ENCODE measurements around the gene EPB41L3.

The EPB41L3 gene

GRCh38 chr18:5558851-5559250 lies 15.1 kb upstream of the EPB41L3 start:
- H3K4me3 ChIP-seq (ENCODE audit: extremely low read depth, insufficient read depth, low read length, poor library complexity, severe bottlenecking) = no peak overlapping the region
- no CpG with 5 or more reads among the region's 1 CpG for WGBS, 2 experiments (ENCODE audit: insufficient coverage in 2 of 2)
- no peaks in the 10 kb centered on the region for H3K36me3 ChIP-seq (ENCODE audit: control insufficient read depth, insufficient read depth, low read length)
- H3K27ac ChIP-seq (ENCODE audit: low read depth, low read length, severe bottlenecking) = no peak overlapping the region
- H3K9me3 ChIP-seq (ENCODE audit: control insufficient read depth, low read length) = no peaks in the 10 kb centered on the region
- H3K4me1 ChIP-seq (ENCODE audit: control insufficient read depth, insufficient read depth, low read length, poor library complexity, severe bottlenecking) = no peaks in the 10 kb centered on the region

GRCh38 chr18:5556310-5556974 lies 12.6 kb upstream of the EPB41L3 start:
- Histone ChIP-seq H3K4me3 (ENCODE audit: extremely low read depth, insufficient read depth, low read length, poor library complexity, severe bottlenecking) (no peak overlapping the region), H3K27ac (ENCODE audit: low read depth, low read length, severe bottlenecking) (no peak overlapping the region), H3K9me3 (ENCODE audit: control insufficient read depth, low read length) (no peaks in the 10 kb centered on the region), H3K4me1 (ENCODE audit: control insufficient read depth, insufficient read depth, low read length, poor library complexity, severe bottlenecking) (no peaks in the 10 kb centered on the region), H3K36me3 (ENCODE audit: control insufficient read depth, insufficient read depth, low read length) (no peaks in the 10 kb centered on the region)
- WGBS, 2 experiments (ENCODE audit: insufficient coverage in 2 of 2) = 95 to 97% methylated on average over 4 to 5 of the region's 8 CpGs

GRCh38 chr18:5554629-5555028 lies 10.8 kb upstream of the EPB41L3 start:
- WGBS, 2 experiments (ENCODE audit: insufficient coverage in 2 of 2) = 94% methylated on average over 4 of the region's 4 CpGs; no CpG with 5 or more reads in 1 of the 2 experiments
- H3K9me3 ChIP-seq (ENCODE audit: control insufficient read depth, low read length) = no peaks in the 10 kb centered on the region
- no peaks in the 10 kb centered on the region for H3K4me1 ChIP-seq (ENCODE audit: control insufficient read depth, insufficient read depth, low read length, poor library complexity, severe bottlenecking)
- H3K4me3 ChIP-seq (ENCODE audit: extremely low read depth, insufficient read depth, low read length, poor library complexity, severe bottlenecking) = no peak overlapping the region
- no peaks in the 10 kb centered on the region for H3K36me3 ChIP-seq (ENCODE audit: control insufficient read depth, insufficient read depth, low read length)
- no peak overlapping the region for H3K27ac ChIP-seq (ENCODE audit: low read depth, low read length, severe bottlenecking)

- H3K27ac ChIP-seq (ENCODE audit: low read depth, low read length, severe bottlenecking) = no peak overlapping the region
- no peak overlapping the region for H3K4me3 ChIP-seq (ENCODE audit: extremely low read depth, insufficient read depth, low read length, poor library complexity, severe bottlenecking)
- no peaks in the 10 kb centered on the region for H3K36me3 ChIP-seq (ENCODE audit: control insufficient read depth, insufficient read depth, low read length)
- WGBS, 2 experiments (ENCODE audit: insufficient coverage in 2 of 2) = 8% methylated on average over 2 of the region's 3 CpGs; no CpG with 5 or more reads in 1 of the 2 experiments
- H3K9me3 ChIP-seq (ENCODE audit: control insufficient read depth, low read length) = no peaks in the 10 kb centered on the region
- peaks cover 3% of the 10 kb centered on the region for H3K4me1 ChIP-seq (ENCODE audit: control insufficient read depth, insufficient read depth, low read length, poor library complexity, severe bottlenecking)
These were observed 2.9 kb upstream of the EPB41L3 start for GRCh38 chr18:5546660-5547059.

- Histone ChIP-seq H3K27ac (ENCODE audit: low read depth, low read length, severe bottlenecking) (no peak overlapping the region), H3K4me1 (ENCODE audit: control insufficient read depth, insufficient read depth, low read length, poor library complexity, severe bottlenecking) (peaks cover 7% of the 10 kb centered on the region), H3K36me3 (ENCODE audit: control insufficient read depth, insufficient read depth, low read length) (no peaks in the 10 kb centered on the region), H3K4me3 (ENCODE audit: extremely low read depth, insufficient read depth, low read length, poor library complexity, severe bottlenecking) (peak overlapping the region; percentile 61), H3K9me3 (ENCODE audit: control insufficient read depth, low read length) (no peaks in the 10 kb centered on the region)
- 0% methylated on average over 42 to 53 of the region's 84 CpGs for WGBS, 2 experiments (ENCODE audit: insufficient coverage in 2 of 2)
These were observed 639 bp downstream of the EPB41L3 start for GRCh38 chr18:5543036-5543680.

- Histone ChIP-seq H3K27ac (ENCODE audit: low read depth, low read length, severe bottlenecking) (no peak overlapping the region), H3K4me3 (ENCODE audit: extremely low read depth, insufficient read depth, low read length, poor library complexity, severe bottlenecking) (peak overlapping the region; percentile 61), H3K9me3 (ENCODE audit: control insufficient read depth, low read length) (no peaks in the 10 kb centered on the region), H3K4me1 (ENCODE audit: control insufficient read depth, insufficient read depth, low read length, poor library complexity, severe bottlenecking) (peaks cover 7% of the 10 kb centered on the region), H3K36me3 (ENCODE audit: control insufficient read depth, insufficient read depth, low read length) (no peaks in the 10 kb centered on the region)
- WGBS, 2 experiments (ENCODE audit: insufficient coverage in 2 of 2) = 2 to 3% methylated on average over 4 to 9 of the region's 23 CpGs
These were observed 1.2 kb downstream of the EPB41L3 start for GRCh38 chr18:5542515-5543035.

- Histone ChIP-seq H3K36me3 (ENCODE audit: control insufficient read depth, insufficient read depth, low read length) (no peaks in the 10 kb centered on the region), H3K4me1 (ENCODE audit: control insufficient read depth, insufficient read depth, low read length, poor library complexity, severe bottlenecking) (peaks cover 7% of the 10 kb centered on the region), H3K27ac (ENCODE audit: low read depth, low read length, severe bottlenecking) (no peak overlapping the region), H3K4me3 (ENCODE audit: extremely low read depth, insufficient read depth, low read length, poor library complexity, severe bottlenecking) (no peak overlapping the region), H3K9me3 (ENCODE audit: control insufficient read depth, low read length) (no peaks in the 10 kb centered on the region)
- WGBS, 2 experiments (ENCODE audit: insufficient coverage in 2 of 2) = 81 to 96% methylated on average over 2 to 3 of the region's 3 CpGs
These were observed 2.2 kb downstream of the EPB41L3 start for GRCh38 chr18:5541644-5542043.

GRCh38 chr18:5539391-5539790 lies 4.4 kb downstream of the EPB41L3 start:
- no peak overlapping the region for H3K27ac ChIP-seq (ENCODE audit: low read depth, low read length, severe bottlenecking)
- peaks cover 7% of the 10 kb centered on the region for H3K4me1 ChIP-seq (ENCODE audit: control insufficient read depth, insufficient read depth, low read length, poor library complexity, severe bottlenecking)
- H3K36me3 ChIP-seq (ENCODE audit: control insufficient read depth, insufficient read depth, low read length) = no peaks in the 10 kb centered on the region
- H3K9me3 ChIP-seq (ENCODE audit: control insufficient read depth, low read length) = no peaks in the 10 kb centered on the region
- WGBS, 2 experiments (ENCODE audit: insufficient coverage in 2 of 2) = 100% methylated on average over 1 of the region's 2 CpGs; no CpG with 5 or more reads in 1 of the 2 experiments
- H3K4me3 ChIP-seq (ENCODE audit: extremely low read depth, insufficient read depth, low read length, poor library complexity, severe bottlenecking) = no peak overlapping the region

GRCh38 chr18:5538544-5538943 lies 5.3 kb downstream of the EPB41L3 start:
- Histone ChIP-seq H3K4me3 (ENCODE audit: extremely low read depth, insufficient read depth, low read length, poor library complexity, severe bottlenecking) (no peak overlapping the region), H3K36me3 (ENCODE audit: control insufficient read depth, insufficient read depth, low read length) (no peaks in the 10 kb centered on the region), H3K27ac (ENCODE audit: low read depth, low read length, severe bottlenecking) (no peak overlapping the region), H3K4me1 (ENCODE audit: control insufficient read depth, insufficient read depth, low read length, poor library complexity, severe bottlenecking) (peaks cover 7% of the 10 kb centered on the region), H3K9me3 (ENCODE audit: control insufficient read depth, low read length) (no peaks in the 10 kb centered on the region)
- 14 to 50% methylated on average over 1 to 2 of the region's 2 CpGs for WGBS, 2 experiments (ENCODE audit: insufficient coverage in 2 of 2)

GRCh38 chr18:5537860-5538259 lies 5.9 kb downstream of the EPB41L3 start:
- H3K27ac ChIP-seq (ENCODE audit: low read depth, low read length, severe bottlenecking) = no peak overlapping the region
- H3K4me3 ChIP-seq (ENCODE audit: extremely low read depth, insufficient read depth, low read length, poor library complexity, severe bottlenecking) = no peak overlapping the region
- H3K36me3 ChIP-seq (ENCODE audit: control insufficient read depth, insufficient read depth, low read length) = no peaks in the 10 kb centered on the region
- no peaks in the 10 kb centered on the region for H3K9me3 ChIP-seq (ENCODE audit: control insufficient read depth, low read length)
- 97 to 100% methylated on average over 1 to 2 of the region's 2 CpGs for WGBS, 2 experiments (ENCODE audit: insufficient coverage in 2 of 2)
- peaks cover 7% of the 10 kb centered on the region for H3K4me1 ChIP-seq (ENCODE audit: control insufficient read depth, insufficient read depth, low read length, poor library complexity, severe bottlenecking)

- WGBS, 2 experiments (ENCODE audit: insufficient coverage in 2 of 2) = 94 to 100% methylated on average over 2 of the region's 5 CpGs
- H3K4me3 ChIP-seq (ENCODE audit: extremely low read depth, insufficient read depth, low read length, poor library complexity, severe bottlenecking) = no peak overlapping the region
- H3K9me3 ChIP-seq (ENCODE audit: control insufficient read depth, low read length) = no peaks in the 10 kb centered on the region
- no peaks in the 10 kb centered on the region for H3K36me3 ChIP-seq (ENCODE audit: control insufficient read depth, insufficient read depth, low read length)
- no peaks in the 10 kb centered on the region for H3K4me1 ChIP-seq (ENCODE audit: control insufficient read depth, insufficient read depth, low read length, poor library complexity, severe bottlenecking)
- no peak overlapping the region for H3K27ac ChIP-seq (ENCODE audit: low read depth, low read length, severe bottlenecking)
These were observed 9.0 kb downstream of the EPB41L3 start for GRCh38 chr18:5534845-5535244.

Data from mesodermal cell (in vitro differentiated cells).